DOHH2 (cell line): Measurements from ENCODE around the gene SH3GL3.

ENCODE experiments used
- H3F3A ChIP-seq: fragments of 200-600 bp; sonication (generic), shearing (Covaris generic); 2 replicates; pipeline ENCODE4 v1.6.0; 2016; ENCODE audit warnings: antibody characterized with exemption, mild to moderate bottlenecking; ENCODE audit not compliant: control insufficient read depth, insufficient read depth
- H3K27ac ChIP-seq: fragments of 200-600 bp; sonication (generic); 2 replicates; pipeline ENCODE4 v1.5.1; 2014; ENCODE audit warnings: low read depth, mild to moderate bottlenecking, low read length, moderate library complexity
- H3K27me3 ChIP-seq: fragments of 200-600 bp; sonication (generic); 2 replicates; pipeline ENCODE4 v1.6.1; 2014; ENCODE audit warnings: mild to moderate bottlenecking, low read length, mixed read lengths; ENCODE audit not compliant: control insufficient read depth
- H3K36me3 ChIP-seq: fragments of 200-600 bp; sonication (generic); 2 replicates; pipeline ENCODE4 v1.6.1; 2014; ENCODE audit warnings: mild to moderate bottlenecking, low read length, moderate library complexity, mixed read lengths; ENCODE audit not compliant: control insufficient read depth
- H3K4me1 ChIP-seq: fragments of 200-600 bp; sonication (generic); 2 replicates; pipeline ENCODE4 v1.6.1; 2014; ENCODE audit warnings: mild to moderate bottlenecking, low read length, mixed read lengths; ENCODE audit not compliant: control insufficient read depth
- H3K4me2 ChIP-seq: fragments of 200-600 bp; sonication (generic); 2 replicates; pipeline ENCODE4 v1.6.0; 2014; ENCODE audit warnings: mild to moderate bottlenecking, low read length, moderate library complexity
- H3K4me3 ChIP-seq: fragments of 200-600 bp; sonication (generic); 2 replicates; pipeline ENCODE4 v1.5.1; 2014; ENCODE audit warnings: mild to moderate bottlenecking, low read length, mixed read lengths
- H3K79me2 ChIP-seq: fragments of 200-600 bp; sonication (generic); 2 replicates; pipeline ENCODE4 v1.6.1; 2014; ENCODE audit warnings: mild to moderate bottlenecking, low read length, mixed read lengths; ENCODE audit not compliant: control insufficient read depth
- H3K9me2 ChIP-seq: fragments of 200-600 bp; sonication (generic); replicated peaks from 2 replicates; pipeline ENCODE4 v1.6.1; 2014; ENCODE audit warnings: mild to moderate bottlenecking, low read length, mixed read lengths; ENCODE audit not compliant: control insufficient read depth
- H3K9me3 ChIP-seq: fragments of 200-600 bp; sonication (generic); 2 replicates; pipeline ENCODE4 v1.6.1; 2014; ENCODE audit warnings: antibody characterized with exemption, low read length, mixed read lengths; ENCODE audit not compliant: control insufficient read depth, insufficient read depth
- H4K20me1 ChIP-seq: fragments of 200-600 bp; sonication (generic); 2 replicates; pipeline ENCODE4 v1.6.0; 2014; ENCODE audit warnings: low read depth, mild to moderate bottlenecking, antibody characterized with exemption, low read length, moderate library complexity; ENCODE audit not compliant: control insufficient read depth, insufficient read depth
- EZH2phosphoT487 ChIP-seq: fragments of 200-600 bp; sonication (generic); IDR thresholded peaks from 2 replicates; pipeline ENCODE4 v1.6.1; 2017; ENCODE audit warnings: borderline replicate concordance, mild to moderate bottlenecking, antibody characterized with exemption, low read length, moderate library complexity, mixed read lengths
- TF ChIP-seq, protein P1 (sequence below): fragments of 200-600 bp; sonication (generic); IDR thresholded peaks from one replicate; pipeline ENCODE4 v1.5.1; 2014; ENCODE audit warnings: antibody characterized with exemption, mild to moderate bottlenecking, low read depth, low read length; ENCODE audit not compliant: poor library complexity, severe bottlenecking

Gene SH3GL3

DNA sequence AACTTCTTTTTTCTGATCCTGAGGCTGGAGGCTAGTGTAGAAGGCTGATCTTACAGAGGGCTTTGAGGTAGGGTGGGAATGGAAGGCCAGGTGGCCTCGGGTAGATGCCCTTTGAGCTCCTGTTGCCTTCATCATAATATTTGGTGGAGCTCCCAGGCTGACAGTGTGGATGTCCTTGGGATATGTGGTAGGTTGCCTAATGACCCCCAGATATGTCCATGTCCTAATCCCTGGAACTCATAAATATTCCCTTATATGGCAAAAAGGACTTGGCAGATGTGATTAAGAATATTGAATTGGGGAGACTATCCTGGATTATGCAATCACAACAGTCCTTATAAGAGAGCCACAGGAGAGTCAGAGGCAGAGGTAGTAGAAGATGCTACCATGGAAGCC lies 212.3 kb downstream of the SH3GL3 start:
- no peaks in the 10 kb centered on the region for H3K27me3 ChIP-seq
- no peaks in the 10 kb centered on the region for H3K9me2 ChIP-seq
- H3K9me3 ChIP-seq, result no peaks in the 10 kb centered on the region; the same call in 1 of the 2 replicates
- no peak for TF ChIP-seq EZH2phosphoT487
- TF ChIP-seq, protein P1, sequence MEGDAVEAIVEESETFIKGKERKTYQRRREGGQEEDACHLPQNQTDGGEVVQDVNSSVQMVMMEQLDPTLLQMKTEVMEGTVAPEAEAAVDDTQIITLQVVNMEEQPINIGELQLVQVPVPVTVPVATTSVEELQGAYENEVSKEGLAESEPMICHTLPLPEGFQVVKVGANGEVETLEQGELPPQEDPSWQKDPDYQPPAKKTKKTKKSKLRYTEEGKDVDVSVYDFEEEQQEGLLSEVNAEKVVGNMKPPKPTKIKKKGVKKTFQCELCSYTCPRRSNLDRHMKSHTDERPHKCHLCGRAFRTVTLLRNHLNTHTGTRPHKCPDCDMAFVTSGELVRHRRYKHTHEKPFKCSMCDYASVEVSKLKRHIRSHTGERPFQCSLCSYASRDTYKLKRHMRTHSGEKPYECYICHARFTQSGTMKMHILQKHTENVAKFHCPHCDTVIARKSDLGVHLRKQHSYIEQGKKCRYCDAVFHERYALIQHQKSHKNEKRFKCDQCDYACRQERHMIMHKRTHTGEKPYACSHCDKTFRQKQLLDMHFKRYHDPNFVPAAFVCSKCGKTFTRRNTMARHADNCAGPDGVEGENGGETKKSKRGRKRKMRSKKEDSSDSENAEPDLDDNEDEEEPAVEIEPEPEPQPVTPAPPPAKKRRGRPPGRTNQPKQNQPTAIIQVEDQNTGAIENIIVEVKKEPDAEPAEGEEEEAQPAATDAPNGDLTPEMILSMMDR, result no peak
- no peaks in the 10 kb centered on the region for H3K79me2 ChIP-seq
- H3K36me3 ChIP-seq, result no peaks in the 10 kb centered on the region
- H4K20me1 ChIP-seq, result no peaks in the 10 kb centered on the region
- H3K27ac ChIP-seq, result no peak overlapping the region
- no peak overlapping the region for H3K4me2 ChIP-seq
- no peaks in the 10 kb centered on the region for H3F3A ChIP-seq
- H3K4me1 ChIP-seq, result no peaks in the 10 kb centered on the region
- H3K4me3 ChIP-seq, result no peak overlapping the region

DNA sequence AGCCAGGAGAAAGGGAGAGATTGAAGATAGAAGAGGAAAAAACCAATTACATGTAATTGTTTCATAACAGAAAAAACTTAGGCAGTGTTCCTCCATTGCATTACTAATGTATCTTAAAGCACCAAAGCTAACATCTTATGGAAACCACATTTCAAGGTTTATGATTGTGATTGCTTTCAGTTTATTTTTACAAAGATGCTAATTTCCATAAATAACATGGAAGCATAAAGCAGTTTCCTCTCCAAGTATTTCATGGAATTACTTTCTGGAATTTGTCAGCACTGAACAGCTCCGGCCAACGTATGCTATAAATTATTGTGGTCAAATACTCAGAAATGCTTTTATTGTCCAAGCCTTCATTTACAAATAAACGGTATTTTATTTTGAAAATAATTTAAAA lies 218.3 kb downstream of the SH3GL3 start:
- H3K79me2 ChIP-seq, result no peaks in the 10 kb centered on the region
- no peak for TF ChIP-seq EZH2phosphoT487
- TF ChIP-seq, protein P1, result no peak
- H3K9me2 ChIP-seq, result no peaks in the 10 kb centered on the region
- H3K4me2 ChIP-seq, result no peak overlapping the region
- H3K9me3 ChIP-seq, result no peaks in the 10 kb centered on the region; the same call in 1 of the 2 replicates
- no peaks in the 10 kb centered on the region for H3K27me3 ChIP-seq
- no peaks in the 10 kb centered on the region for H3F3A ChIP-seq
- H3K27ac ChIP-seq, result no peak overlapping the region
- no peaks in the 10 kb centered on the region for H3K36me3 ChIP-seq
- no peaks in the 10 kb centered on the region for H4K20me1 ChIP-seq
- H3K4me1 ChIP-seq, result no peaks in the 10 kb centered on the region
- H3K4me3 ChIP-seq, result no peak overlapping the region
